ENCODE measurements around the gene DEPDC5.

DEPDC5 gene

GRCh38 chr22:31921106-31921505 lies 167.3 kb downstream of the DEPDC5 start:
- DNase-seq (ENCODE audit: low read depth in 2 of 3, low spot score in 1 of 3) = no peak

GRCh38 chr22:31922534-31922933 lies 168.7 kb downstream of the DEPDC5 start:
- no peak for DNase-seq (ENCODE audit: low read depth in 2 of 3, low spot score in 1 of 3)

GRCh38 chr22:31923136-31923535 lies 169.3 kb downstream of the DEPDC5 start:
- DNase-seq (ENCODE audit: low read depth in 2 of 3, low spot score in 1 of 3) = no peak

GRCh38 chr22:31923747-31924146 lies 169.9 kb downstream of the DEPDC5 start:
- DNase-seq (ENCODE audit: low read depth in 2 of 3, low spot score in 1 of 3) = no peak

GRCh38 chr22:31925056-31925455 lies 171.2 kb downstream of the DEPDC5 start:
- DNase-seq (ENCODE audit: low read depth in 2 of 3, low spot score in 1 of 3) = no peak

- no peak for DNase-seq (ENCODE audit: low read depth in 2 of 3, low spot score in 1 of 3)
These were observed 172.2 kb downstream of the DEPDC5 start for GRCh38 chr22:31926024-31926423.

GRCh38 chr22:31926969-31927368 lies 173.2 kb downstream of the DEPDC5 start:
- DNase-seq (ENCODE audit: low read depth in 2 of 3, low spot score in 1 of 3) = no peak

GRCh38 chr22:31927562-31927961 lies 173.7 kb downstream of the DEPDC5 start:
- DNase-seq (ENCODE audit: low read depth in 2 of 3, low spot score in 1 of 3) = no peak

- DNase-seq (ENCODE audit: low read depth in 2 of 3, low spot score in 1 of 3) = no peak
These were observed 175.5 kb downstream of the DEPDC5 start for GRCh38 chr22:31929167-31929930.

- DNase-seq (ENCODE audit: low read depth in 2 of 3, low spot score in 1 of 3) = no peak
These were observed 179.0 kb downstream of the DEPDC5 start for GRCh38 chr22:31932863-31933262.

GRCh38 chr22:31933406-31933805 lies 179.6 kb downstream of the DEPDC5 start:
- DNase-seq (ENCODE audit: low read depth in 2 of 3, low spot score in 1 of 3) = no peak

- no peak for DNase-seq (ENCODE audit: low read depth in 2 of 3, low spot score in 1 of 3)
These were observed 180.1 kb downstream of the DEPDC5 start for GRCh38 chr22:31933816-31934482.

GRCh38 chr22:31935961-31936635 lies 182.3 kb downstream of the DEPDC5 start:
- no peak for DNase-seq (ENCODE audit: low read depth in 2 of 3, low spot score in 1 of 3)

- DNase-seq (ENCODE audit: low read depth in 2 of 3, low spot score in 1 of 3) = no peak
These were observed 183.5 kb downstream of the DEPDC5 start for GRCh38 chr22:31937341-31937740.

- no peak for DNase-seq (ENCODE audit: low read depth in 2 of 3, low spot score in 1 of 3)
These were observed 184.5 kb downstream of the DEPDC5 start for GRCh38 chr22:31938296-31938695.

GRCh38 chr22:31940506-31940905 lies 186.7 kb downstream of the DEPDC5 start:
- DNase-seq (ENCODE audit: low read depth in 2 of 3, low spot score in 1 of 3) = no peak

GRCh38 chr22:31942091-31942490 lies 188.3 kb downstream of the DEPDC5 start:
- no peak for DNase-seq (ENCODE audit: low read depth in 2 of 3, low spot score in 1 of 3)

- no peak for DNase-seq (ENCODE audit: low read depth in 2 of 3, low spot score in 1 of 3)
These were observed 189.6 kb downstream of the DEPDC5 start for GRCh38 chr22:31943206-31943977.

- DNase-seq (ENCODE audit: low read depth in 2 of 3, low spot score in 1 of 3) = peak; percentile 85 to 91 (median 88)
These were observed 190.3 kb downstream of the DEPDC5 start, which contains the start of gene YWHAH for GRCh38 chr22:31943978-31944699. Gene YWHAH, plus strand, starts transcription at chr22:31944535. Its CDS starts 199 bp downstream, at chr22:31944734.

GRCh38 chr22:31944700-31945442 lies 191.1 kb downstream of the DEPDC5 start:
- peak in 2 of 3 donors; percentile 2 to 14 for DNase-seq (ENCODE audit: low read depth in 2 of 3, low spot score in 1 of 3)

Measured in stimulated activated CD4-positive, alpha-beta T cell treated with anti-CD3 and anti-CD28 coated beads, Interleukin-12 subunit alpha, Interleukin-12 subunit beta, amount 100 ng/mL, for 48 hours (primary cell).